GM18861 (cell line): Measurements from ENCODE around the gene ERCC4.
"Not testable (repeated sequence)": the region's sequence is repeated elsewhere in the genome, so short reads cannot be mapped to it uniquely, and the experiment has no call there.

Experiments used
- ATAC-seq: cut with Tn5 transposase; IDR thresholded peaks from one replicate; pipeline ENCODE4 v1.9.1; 2021; ENCODE audit not compliant: unreplicated experiment

Gene ERCC4

DNA sequence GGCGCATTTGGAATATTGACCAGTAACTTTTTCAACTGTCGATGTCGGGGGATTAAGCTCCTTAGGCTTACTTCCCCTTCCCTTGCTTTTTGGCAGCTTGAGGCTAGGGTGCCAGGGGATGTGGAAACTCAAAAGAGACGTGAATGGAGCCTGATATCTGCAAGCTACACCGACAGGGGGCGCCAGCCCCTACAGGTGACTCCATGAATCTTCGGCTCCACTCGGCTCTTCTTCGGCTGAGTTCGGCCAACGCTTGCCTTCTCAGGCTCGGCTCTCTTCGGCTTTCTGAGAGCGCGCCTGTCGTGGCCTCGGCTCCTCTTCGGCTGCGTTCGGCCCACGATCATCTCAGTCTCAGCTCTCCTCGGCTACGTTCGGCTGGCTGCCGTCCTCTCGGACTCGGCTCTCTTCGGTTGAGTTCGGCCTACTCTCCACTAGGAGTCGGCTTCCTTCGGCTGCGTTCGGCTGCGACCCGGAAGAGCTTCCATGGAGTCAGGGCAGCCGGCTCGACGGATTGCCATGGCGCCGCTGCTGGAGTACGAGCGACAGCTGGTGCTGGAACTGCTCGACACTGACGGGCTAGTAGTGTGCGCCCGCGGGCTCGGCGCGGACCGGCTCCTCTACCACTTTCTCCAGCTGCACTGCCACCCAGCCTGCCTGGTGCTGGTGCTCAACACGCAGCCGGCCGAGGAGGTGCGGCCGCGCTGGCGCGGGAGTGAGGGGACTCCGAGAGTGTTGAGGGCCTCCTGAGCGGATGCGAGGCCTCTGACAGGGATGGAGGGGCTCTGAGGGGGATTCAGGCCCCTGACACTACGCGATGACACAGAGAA lies at the start of gene ERCC4:
Gene ERCC4 (plus strand): TSS at position 472 of the 827 bp plus-strand sequence. CDS start 12 bp downstream, at position 484.
- ATAC-seq: peak; percentile 95

DNA sequence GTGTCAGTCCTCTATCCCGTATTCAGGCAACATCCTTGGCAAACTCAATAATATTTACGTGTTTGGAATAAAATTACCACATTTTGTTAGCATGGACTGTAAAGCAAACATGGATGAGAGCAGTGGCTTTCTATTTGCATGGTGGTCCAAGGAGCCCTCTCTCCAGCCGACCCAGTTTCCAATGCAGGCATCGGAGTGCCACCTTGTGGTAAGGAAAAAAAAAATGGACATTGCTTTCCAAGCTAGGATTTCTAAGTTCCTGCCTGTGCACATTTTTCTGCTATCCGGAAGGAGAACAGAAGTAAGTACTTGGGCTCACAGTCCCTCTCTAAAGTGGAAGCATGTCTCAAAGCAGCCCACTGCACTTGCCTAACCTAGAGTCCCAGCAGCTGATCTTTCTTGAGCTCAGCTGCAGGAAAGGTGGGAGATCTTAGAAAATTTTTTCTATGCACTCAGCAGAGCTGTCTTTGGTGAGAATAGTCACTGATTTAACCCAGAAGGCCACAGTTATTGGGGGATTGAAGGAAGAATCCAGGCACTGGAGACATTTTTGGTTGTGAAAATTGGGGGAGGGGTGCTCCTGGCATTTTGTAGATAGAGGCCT lies 46.0 kb upstream of the ERCC4 start:
- ATAC-seq: no peak

DNA sequence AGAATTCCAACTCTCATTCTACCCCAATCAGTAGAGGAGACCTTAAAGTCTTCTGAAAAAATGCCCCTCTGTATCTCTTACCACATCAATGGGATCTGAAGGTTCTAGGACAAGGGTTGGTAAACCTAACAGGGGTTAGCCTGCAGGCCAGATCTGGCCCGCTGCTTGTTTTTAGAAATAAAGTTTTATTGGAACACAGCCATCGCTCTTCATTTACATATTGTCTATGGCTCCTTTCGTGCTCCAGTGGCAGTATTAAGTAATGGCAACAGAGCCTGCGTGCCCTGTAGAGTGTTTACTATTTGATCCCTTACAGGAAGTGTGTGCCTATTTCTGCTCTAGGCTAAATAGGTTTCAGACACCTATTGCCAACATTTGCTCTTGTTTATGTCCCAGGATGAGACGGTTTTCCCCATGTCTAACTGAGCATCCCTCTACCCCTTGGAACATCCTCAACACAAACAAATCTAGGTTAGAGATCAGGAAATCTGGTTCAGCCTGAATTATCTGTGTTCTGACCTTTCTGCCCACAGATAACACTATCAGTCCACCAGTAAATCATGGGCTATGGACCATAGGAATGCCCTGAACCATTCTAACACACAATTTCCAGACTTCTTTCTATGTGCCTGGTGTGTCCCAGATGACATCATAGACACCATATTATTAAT lies 44.2 kb upstream of the ERCC4 start:
- ATAC-seq: no peak

DNA sequence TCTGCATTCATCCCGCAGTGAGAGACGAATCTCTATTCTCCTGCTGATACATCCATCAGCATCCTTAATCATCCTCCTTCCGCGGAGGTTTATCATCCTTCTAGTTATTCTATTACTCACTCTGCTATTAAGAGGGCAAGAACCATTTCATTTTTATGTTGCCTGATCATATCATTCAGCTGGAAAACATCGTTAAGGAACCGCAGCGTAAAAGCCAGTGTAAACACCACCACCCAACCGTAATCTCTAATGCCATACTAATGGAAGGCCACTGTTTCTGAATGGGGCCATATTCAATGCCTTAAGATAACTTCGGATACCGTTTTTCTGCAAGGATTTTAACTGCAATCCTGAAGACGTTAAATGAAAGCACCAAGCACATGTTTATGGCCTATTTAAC lies 36.7 kb upstream of the ERCC4 start:
- ATAC-seq: no peak

DNA sequence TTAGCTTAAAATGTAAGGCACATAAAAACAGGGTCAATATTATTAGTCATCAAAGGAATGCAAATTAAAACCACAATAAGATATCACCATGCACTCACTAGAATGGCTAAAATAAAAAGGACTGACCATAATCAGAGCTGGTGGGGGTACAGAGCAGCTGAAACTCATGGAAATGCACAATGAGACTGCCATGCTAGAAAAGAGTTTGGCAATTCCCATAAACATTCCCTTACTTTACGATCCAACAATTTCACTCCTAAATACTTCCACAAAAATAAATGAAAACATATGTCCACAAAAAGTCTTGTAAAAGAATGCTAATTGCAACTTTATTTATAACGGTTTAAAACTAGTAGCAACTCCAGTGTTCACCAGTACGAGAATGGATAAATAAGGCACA lies 36.1 kb upstream of the ERCC4 start:
- ATAC-seq: no peak

DNA sequence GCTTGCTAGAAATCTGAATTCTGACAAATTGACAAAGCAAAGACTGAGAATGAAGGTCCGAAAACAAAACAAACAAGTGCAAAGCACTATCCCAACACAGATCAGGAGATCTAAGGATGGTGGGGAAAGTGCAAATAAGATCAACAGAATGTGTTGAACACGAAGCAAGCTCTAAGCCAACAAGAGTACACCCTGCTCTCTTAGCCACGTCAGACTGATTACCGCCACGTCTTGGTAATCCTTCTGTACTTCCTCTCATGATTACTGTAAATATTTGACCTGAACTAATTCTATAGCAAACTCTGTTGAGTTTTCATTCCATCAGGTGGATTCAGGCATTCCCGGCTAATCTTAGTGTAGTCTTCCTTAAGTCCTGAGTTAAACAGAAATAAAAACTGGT lies 34.3 kb upstream of the ERCC4 start:
- ATAC-seq: no peak

DNA sequence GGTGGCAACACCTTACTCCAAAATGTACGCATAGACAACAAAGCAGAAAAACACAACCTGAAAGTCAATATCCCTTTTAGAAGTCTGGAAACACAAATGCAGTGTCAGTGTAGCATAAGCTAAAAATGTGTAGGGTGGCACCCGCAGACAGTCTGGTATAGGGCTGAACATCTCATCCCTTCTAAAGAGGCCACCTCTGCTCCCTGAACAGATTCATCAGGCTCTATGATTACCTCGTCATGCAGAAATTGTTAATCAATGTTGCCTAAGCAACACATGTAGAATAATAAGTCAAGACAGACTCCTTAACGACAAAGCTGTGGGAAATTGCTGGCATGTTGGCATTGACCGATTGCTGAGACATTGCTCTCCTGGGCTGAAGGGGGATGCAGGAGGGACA lies 33.3 kb upstream of the ERCC4 start:
- no peak for ATAC-seq

DNA sequence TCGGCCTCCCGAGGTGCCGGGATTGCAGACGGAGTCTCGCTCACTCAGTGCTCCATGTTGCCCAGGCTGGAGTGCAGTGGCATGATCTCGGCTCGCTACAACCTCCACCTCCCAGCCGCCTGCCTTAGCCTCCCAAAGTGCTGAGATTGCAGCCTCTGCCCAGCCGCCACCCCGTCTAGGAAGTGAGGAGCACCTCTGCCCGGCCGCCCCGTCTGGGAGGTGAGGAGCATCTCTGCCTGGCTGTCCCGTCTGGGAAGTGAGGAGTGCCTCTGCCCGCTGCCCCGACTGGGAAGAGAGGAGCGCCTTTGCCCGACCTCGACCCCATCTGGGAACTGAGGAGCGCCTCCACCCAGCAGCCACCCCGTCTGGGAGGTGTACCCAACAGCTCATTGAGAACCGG lies 30.6 kb upstream of the ERCC4 start:
- not testable (repeated sequence) for ATAC-seq

DNA sequence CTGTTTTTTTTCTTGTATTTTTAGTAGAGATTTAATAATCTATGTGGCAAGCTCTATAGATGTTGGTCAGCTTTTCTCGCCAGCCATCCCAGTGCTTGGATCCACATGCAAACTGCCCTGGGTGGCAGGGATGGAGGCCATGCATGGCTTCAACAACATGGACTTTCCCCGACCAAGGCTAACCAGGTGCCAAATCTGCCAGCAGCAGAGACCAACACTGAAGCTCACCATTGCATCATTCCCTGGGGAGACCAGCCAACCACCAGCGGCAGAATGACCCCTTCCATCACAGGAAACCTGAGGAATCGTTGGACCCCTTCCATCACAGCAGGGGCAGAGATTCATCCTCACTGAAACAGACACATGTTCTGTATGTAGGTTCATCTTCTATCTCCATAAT lies 27.7 kb upstream of the ERCC4 start:
- ATAC-seq: no peak

DNA sequence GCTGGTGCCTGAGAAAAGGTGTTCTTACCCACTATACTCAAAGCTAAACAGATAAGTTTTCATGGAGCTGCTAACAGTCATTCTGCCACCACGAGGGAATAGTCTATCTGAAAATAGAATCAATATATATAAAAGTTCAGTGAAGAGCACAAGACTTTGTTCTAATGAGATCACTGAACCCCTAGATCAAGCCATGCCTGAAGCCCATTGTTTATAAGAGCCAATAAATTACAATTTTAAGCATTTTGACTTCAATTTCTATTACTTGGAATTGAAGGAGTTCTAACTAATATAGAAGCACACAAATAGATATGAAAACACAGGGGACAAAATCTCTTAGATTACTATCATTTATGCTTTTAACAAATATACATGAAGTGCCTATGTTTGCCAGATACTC lies 24.4 kb upstream of the ERCC4 start:
- ATAC-seq: no peak

DNA sequence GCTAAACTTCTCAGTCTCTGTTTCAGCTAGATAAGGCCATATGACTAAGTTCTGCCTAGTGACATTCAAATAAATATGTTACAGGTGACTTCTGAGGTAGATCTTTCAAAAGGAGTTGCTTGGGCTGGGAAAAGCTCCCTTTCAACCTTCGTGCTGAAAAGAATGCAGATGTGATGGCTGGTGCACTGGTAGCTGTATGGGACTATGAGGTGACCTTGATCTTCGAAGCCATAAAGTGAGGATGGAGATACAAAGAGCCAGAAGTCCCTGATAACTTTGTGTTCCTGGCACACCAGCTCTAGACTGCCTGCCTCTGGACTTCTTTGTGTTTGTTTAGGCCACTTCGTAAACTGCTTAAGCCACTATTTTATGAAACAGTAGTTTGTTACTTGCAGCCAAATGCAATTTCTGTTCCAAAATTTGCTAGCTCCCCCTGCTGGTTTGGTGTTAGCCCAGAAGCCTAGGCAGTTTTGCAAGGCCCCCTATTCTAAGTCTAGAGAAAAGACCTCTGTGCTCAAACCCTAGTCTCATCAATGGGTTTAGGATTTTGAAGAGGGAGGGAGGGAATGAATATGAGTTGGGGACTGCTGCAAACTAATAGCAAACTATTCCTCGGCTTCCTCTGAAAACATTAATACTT lies 23.3 kb upstream of the ERCC4 start:
- ATAC-seq: no peak

DNA sequence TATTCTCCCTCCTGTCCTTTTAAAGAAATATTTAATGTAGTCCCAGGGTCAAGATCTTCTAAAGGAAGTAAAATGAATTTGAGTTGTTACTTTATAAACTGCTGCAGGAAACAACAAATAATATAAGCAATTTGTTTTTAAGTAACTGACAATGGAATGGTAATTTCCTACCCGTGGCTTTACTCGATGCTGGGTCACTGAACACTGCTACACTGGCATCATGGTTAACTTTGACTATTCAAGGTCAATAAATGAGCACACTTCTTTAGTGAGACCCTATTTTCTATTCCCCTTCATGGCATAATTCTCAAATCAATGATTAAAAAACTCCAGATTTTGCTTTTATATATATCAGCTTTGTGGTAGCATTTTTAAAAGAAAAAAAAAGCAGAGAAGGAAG lies 22.1 kb upstream of the ERCC4 start:
- no peak for ATAC-seq

DNA sequence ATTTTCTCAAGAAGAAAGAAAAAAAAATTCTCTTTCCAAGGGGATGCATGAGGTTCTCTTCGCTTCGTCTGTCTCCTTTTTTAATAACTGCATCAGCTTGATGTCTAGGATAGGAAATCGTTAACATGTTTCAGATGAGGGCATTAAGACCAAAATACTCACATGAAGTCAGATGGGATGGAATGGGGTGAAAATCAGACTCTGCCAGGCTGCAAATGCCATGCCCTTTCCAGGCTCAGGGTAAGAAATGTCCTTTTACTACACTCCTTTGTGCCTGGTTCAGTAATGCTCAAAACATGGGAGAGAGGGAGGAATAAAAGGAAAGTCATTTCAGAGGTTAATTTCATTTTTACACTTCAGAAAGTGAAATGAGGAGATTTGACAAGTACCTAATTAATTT lies 21.7 kb upstream of the ERCC4 start:
- ATAC-seq: no peak

DNA sequence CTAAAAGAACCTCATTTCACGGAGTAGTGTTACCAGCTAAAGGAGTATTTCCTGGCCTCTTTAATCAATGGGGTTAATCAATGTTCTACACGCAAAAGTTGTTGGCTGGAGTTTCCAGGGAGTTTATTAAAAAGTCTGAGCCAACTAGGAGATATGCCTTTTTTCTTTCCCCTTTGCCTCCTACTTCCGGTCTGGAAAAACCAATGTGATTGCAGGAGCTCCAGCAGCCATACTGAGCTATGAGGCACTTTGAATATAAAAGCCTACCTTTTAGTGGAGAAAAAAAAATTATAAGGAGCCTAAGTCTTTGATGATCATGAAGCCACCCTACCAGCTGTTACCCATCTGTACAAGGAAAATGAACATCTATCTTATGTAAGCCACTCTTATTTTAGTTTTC lies 17.9 kb upstream of the ERCC4 start:
- ATAC-seq: no peak

DNA sequence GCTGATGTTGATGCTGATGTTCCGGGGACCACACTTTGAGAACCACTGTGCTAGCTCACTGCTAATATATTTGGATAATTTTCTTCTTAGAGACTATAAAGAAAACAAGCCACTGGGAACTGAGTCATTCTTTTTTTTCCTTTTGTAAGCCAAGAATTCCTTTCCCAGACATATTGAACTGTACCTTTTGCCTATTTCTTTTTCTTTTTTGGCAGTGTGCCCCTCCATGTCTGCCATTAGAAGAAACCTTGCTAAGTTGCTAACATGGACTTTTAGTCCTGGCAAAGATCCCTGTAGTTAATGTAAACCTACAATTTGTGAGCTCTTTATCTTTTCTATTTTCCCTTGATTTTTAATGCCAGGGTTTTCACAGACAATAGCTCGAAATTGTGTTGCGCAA lies 17.3 kb upstream of the ERCC4 start:
- ATAC-seq: no peak

DNA sequence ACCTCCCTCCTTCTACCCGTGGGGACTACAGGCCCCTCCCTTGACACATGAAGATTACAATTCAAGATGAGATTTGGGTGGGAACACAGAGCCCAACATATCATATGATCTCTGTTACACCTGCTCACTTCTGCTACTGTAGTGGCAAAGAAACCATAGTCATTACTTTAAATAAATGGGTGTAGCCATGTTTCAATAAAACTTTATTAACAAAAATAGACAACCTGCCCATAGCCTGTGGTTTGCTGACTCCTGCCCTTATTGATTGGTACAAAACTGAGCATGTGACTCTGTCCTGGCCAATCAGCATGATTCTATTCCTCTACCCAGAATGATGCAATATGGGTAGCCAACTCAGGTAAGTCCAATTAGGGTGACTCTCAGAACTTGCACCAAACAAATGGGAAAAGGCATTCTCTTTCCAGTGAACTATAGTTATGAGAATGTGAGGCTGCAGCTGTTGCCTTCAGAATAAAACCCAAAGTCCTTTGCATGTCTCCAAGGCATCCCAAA lies 15.7 kb upstream of the ERCC4 start:
- no peak for ATAC-seq

DNA sequence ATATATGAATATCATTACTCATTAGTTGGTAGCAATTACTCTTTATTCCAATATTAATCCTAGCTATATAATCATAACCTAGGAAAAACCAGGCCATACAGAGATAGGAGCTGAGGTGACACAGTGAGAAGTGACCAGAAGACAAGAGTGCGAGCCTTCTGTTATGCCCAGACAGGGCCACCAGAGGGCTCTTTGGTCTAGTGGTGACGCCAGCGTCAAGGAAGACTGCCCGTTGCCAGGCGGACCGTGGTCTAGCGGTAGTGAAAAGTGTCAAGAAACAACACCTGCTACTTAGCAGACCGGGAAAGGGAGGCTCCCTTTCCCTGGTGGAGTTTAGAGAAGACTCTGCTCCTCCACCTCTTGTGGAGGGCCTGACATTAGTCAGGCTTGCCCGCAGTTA lies 15.1 kb upstream of the ERCC4 start:
- ATAC-seq: not testable (repeated sequence)

DNA sequence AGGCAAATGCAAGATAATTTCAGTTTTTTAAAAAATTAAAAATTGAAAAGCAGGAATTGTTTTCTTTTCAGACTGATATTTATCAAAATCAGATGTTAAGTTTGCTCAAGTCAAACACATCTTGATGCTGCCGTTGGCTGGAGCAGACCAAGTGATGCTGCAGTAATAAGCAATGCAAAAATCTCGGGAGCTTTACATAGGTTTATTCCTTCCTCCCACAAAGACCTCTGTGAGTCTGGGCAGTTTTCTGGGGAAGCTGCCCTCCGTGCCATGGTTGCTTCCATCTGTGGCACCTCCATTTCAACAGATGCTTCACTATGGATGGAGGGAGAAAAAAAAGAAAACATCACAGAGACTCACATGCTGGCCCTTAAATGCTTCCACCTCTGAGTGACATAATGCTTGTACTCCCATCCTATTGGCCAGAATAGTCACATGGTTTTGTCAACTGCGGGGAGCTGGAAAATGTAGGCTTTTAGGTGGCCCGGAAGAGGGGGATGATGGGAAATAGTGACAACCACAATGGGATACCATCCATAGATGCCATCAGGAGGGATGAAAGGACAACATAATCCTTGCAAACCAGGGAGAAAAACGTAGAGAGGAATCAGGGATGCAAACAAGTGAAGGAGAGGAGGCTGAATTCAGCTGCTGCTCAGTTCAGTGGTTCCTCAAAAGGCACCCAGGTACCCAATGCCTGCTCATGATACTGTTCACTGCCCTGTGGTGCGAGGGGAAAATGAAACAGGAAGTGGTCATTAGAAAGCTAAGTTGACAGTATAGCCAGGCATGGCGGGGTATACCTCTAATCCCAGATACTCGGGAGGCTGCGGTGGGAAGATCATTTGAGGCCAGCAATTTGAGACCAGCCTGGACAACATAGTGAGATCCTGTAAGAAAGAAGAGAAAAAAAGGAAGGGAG lies 13.5 kb upstream of the ERCC4 start:
- no peak for ATAC-seq

DNA sequence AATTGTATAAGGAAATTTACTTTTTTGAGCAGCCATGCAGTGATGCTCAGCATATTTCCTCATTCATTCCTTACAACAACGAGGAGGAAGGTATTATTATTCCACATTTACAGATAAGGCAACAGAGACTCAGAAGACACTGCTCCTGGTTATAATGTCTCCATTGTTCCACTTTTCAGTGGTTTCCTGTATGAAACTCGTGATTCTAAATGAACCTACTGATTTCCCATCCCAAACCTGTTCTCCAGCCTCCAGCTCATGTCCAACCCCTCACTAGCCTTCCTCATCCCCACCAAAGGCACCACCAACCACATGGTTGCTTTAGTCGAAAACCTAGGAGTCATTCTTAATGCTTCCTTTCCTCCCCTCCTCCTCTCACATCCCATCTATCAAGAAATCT lies 12.5 kb upstream of the ERCC4 start:
- ATAC-seq: no peak

DNA sequence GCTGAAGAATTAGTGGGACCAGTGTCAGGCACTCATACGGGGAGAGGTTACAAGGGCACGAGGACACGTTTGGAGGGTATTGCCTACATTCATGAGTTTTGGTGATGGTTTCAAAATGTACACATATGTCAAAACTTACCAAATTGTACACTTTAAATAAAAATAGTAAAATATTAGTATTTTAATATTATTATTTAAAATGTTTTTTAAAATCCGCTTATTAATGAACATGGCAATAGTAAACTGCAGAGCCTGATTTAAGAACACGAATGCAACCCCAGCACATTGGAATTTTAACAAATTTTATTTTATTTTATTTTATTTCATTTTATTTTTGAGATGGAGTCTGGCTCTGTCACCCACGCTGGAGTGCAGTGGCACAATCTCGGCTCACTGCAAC lies 10.9 kb upstream of the ERCC4 start:
- ATAC-seq: no peak
